ENCODE results near the gene PLAGL2.

- TF ChIP-seq CTCF (conservative IDR thresholded peaks at IDR 0.05; ENCODE audit: low read depth in 2 of 2), result no peak
- TF ChIP-seq POLR2AphosphoS5 (IDR thresholded peaks at IDR 0.05; ENCODE audit: low read depth), result no peak
Measured at GRCh38 chr20:32167552-32167951, 40.0 kb downstream of the PLAGL2 start.

Data from GM23338 (cell line).